ENCODE data around the gene DSE.
A peak's percentile ranks its signal among the peaks of the same experiment; 100 is the strongest.

The DSE gene

DNA sequence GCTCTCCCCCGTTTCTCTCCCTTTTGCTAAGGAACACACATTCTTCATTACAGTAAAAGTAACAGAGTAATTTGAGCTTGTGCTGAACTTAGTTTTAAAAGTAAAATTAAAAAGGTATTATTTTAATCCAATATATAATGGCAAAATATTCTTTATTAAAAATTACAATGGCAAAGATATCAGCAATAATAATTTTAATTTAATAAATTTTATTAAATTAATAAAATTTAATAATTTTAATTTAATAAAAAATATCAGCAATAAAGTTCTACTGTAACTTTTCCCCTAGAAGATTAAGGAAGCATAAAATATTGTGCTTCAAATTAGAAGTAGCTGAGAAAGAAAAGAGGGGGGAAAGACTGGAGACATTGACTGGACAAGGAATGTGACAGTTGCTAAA is 32.5 kb downstream of the DSE start:
- TF ChIP-seq, protein P1, sequence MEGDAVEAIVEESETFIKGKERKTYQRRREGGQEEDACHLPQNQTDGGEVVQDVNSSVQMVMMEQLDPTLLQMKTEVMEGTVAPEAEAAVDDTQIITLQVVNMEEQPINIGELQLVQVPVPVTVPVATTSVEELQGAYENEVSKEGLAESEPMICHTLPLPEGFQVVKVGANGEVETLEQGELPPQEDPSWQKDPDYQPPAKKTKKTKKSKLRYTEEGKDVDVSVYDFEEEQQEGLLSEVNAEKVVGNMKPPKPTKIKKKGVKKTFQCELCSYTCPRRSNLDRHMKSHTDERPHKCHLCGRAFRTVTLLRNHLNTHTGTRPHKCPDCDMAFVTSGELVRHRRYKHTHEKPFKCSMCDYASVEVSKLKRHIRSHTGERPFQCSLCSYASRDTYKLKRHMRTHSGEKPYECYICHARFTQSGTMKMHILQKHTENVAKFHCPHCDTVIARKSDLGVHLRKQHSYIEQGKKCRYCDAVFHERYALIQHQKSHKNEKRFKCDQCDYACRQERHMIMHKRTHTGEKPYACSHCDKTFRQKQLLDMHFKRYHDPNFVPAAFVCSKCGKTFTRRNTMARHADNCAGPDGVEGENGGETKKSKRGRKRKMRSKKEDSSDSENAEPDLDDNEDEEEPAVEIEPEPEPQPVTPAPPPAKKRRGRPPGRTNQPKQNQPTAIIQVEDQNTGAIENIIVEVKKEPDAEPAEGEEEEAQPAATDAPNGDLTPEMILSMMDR (IDR thresholded peaks at IDR 0.05; ENCODE audit: control extremely low read depth, extremely low read depth, low read depth, missing control alignments), result no peak
- ChIA-PET CTCF (interaction anchor here (1.4 to 3.0 kb wide), 2 partner anchors 11 to 115 kb away, joined by 6 to 25 read pairs; no protein-coding TSS in a partner anchor), POLR2A (no interaction called here)
- DNase-seq (ENCODE audit: extremely low spot score), result no peak

DNA sequence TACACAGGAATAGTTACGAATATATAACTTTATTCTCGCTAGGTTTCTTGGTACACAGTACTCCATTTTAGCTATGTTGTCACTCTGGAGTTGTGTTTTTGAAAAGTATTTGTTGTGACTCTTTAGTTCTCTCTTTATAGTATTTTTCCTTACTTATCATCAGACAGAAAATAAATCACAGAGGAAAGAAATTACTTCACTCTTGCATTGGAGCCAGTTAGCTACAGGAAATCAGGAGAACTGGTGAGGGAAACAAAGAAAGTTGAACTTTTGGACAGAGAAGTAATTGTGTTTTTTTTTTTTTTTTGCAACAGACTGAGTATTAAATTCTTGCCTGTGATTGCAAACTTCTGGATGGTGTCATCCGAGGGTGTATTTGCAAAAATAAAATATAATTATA is 33.9 kb downstream of the DSE start:
- ChIA-PET CTCF (interaction anchor here (0.9 to 3.0 kb wide), 7 partner anchors 9 to 117 kb away, joined by 3 to 25 read pairs (median 3); partner anchors contain the start of gene DSE), POLR2A (no interaction called here)
- TF ChIP-seq, protein P1 (IDR thresholded peaks at IDR 0.05; ENCODE audit: control extremely low read depth, extremely low read depth, low read depth, missing control alignments), result no peak
- no peak for DNase-seq (ENCODE audit: extremely low spot score)

DNA sequence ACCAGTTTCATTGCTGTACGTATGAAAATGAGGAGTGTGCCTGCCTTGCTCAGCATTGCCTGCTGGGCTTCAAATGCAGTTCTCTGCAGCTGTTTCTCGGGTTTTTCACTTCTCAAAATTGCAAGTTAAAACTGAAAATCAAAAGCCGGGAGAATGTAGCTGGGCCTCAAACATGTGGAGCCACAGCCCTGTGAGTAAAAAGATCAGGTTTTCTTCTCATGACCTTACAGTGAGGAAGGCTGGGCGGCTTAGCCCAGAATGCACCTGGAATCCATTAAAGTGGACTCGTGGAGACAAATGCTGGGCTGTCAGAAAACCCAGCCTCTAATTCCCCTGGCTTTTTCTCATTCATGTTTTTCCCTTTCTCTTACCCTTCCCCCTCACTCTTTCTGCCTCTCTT is 34.4 kb downstream of the DSE start:
- peak; percentile 42 for DNase-seq (ENCODE audit: extremely low spot score)
- POLR2A ChIA-PET, result no interaction called here
- TF ChIP-seq, protein P1 (IDR thresholded peaks at IDR 0.05; ENCODE audit: control extremely low read depth, extremely low read depth, low read depth, missing control alignments), result no peak
- CTCF ChIA-PET, result interaction anchor here (0.9 to 3.0 kb wide), 6 partner anchors 10 to 117 kb away, joined by 3 to 25 read pairs (median 4); partner anchors contain the start of gene DSE

DNA sequence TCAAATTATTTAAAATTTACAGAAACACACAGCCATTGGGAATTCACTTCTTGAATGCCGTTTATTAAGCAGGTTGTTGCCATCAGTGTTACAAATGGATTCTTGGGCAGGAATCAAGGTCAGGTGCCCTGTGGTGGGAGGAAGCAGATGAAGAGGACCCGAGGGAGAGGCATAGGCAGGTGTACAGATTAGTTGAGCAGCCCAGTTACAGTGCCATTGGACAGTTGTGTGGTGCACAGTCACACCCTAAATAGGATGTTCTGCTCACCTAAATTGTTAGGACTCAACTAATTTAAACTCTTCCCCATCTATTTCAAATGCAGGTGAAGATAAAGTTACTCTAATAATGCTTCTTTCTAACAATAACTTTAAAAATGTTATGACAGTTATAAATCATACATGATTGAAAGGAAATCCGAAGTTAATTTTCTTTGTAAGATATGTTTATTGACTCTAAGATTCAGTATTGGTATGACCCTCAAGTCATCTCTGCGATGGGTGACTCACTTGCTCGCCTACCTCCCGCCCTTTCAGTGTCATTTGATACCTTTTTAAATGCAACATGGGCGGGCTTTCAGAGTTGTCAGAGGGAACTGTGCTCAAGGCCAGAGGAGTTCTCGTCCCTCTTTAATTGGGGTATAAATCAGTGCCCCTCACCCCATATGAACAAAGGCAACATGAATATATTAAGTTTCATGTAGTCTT is 35.1 kb downstream of the DSE start:
- POLR2A ChIA-PET, result no interaction called here
- CTCF ChIA-PET, result interaction anchor here (0.9 to 3.0 kb wide), 7 partner anchors 11 to 137 kb away, joined by 3 to 25 read pairs (median 3); partner anchors contain the start of gene DSE
- DNase-seq (ENCODE audit: extremely low spot score), result no peak
- TF ChIP-seq, protein P1 (IDR thresholded peaks at IDR 0.05; ENCODE audit: control extremely low read depth, extremely low read depth, low read depth, missing control alignments), result no peak

DNA sequence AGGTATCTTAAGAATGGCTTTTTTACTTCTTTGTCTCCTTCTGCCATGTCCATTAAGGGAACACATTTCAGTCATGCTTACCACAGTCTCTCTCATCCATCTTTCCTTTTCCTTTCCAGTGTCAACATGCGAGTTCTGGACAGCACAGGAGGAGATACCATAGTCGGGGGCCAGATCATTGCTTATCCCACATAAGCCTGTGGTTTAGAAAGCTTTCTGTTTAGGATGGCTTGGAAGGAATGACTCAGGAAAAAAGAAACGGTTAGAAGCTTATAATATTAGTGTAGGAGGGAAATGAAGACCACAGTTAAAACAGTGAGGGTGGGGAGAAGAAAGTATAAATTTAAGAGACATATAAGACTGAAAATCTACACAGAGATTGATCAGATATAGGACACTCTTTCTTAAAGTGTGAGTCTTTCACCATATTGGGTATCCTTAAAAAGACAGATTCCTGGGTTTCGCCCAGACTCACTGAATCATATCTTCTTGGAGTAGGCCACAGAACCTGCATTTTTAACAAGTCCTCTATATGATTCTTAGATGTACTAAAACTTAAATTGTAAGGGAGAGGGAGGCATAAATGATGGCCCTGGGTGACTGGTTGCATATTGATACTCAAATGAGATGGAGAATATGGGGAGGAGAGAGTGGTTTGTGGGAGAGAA is 36.1 kb downstream of the DSE start:
- no peak for DNase-seq (ENCODE audit: extremely low spot score)
- TF ChIP-seq, protein P1 (IDR thresholded peaks at IDR 0.05; ENCODE audit: control extremely low read depth, extremely low read depth, low read depth, missing control alignments), result no peak
- ChIA-PET POLR2A (no interaction called here), CTCF (interaction anchor here (1.2 to 6.2 kb wide), 3 partner anchors 13 to 138 kb away, joined by 3 to 48 read pairs (median 29); no protein-coding TSS in a partner anchor)

DNA sequence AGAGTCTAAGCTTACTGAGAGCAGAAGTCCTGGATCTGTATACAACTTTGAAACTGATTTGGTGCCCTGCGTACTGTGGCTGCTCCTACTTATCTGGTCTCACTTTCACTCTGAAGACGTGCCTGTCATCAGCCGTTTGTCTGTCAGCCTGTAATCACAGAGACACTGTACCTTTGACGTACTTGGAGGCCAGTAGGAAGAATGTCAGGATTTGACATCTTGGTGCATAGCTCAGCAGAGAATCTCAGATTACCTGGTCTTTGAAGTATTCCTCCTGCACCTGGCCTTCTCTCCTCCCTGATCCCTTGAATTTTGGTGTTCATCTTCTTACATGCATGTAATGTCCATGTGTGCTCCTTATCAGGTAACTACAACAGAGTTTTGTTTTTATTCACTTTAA is 37.7 kb downstream of the DSE start:
- TF ChIP-seq, protein P1 (IDR thresholded peaks at IDR 0.05; ENCODE audit: control extremely low read depth, extremely low read depth, low read depth, missing control alignments), result no peak
- ChIA-PET CTCF (interaction anchor here (0.9 to 6.2 kb wide), 6 partner anchors 12 to 48 kb away, joined by 3 to 48 read pairs (median 4); no protein-coding TSS in a partner anchor), POLR2A (interaction anchor here (0.6 kb wide), 1 partner anchor 857 kb away, joined by 5 read pairs; the partner anchor contains the start of gene VGLL2)
- no peak for DNase-seq (ENCODE audit: extremely low spot score)
